CD4-positive, alpha-beta T cell treated with Interleukin-21 for 1 hour (primary cell): ENCODE measurements around the gene ZNF276.
"Not testable (repeated sequence)": the region's sequence is repeated elsewhere in the genome, so short reads cannot be mapped to it uniquely, and the experiment has no call there.

Source experiments
- DNase-seq: peaks from one replicate; pipeline ENCODE4 v3.0.0-alpha.2; 2020

Gene ZNF276

DNA sequence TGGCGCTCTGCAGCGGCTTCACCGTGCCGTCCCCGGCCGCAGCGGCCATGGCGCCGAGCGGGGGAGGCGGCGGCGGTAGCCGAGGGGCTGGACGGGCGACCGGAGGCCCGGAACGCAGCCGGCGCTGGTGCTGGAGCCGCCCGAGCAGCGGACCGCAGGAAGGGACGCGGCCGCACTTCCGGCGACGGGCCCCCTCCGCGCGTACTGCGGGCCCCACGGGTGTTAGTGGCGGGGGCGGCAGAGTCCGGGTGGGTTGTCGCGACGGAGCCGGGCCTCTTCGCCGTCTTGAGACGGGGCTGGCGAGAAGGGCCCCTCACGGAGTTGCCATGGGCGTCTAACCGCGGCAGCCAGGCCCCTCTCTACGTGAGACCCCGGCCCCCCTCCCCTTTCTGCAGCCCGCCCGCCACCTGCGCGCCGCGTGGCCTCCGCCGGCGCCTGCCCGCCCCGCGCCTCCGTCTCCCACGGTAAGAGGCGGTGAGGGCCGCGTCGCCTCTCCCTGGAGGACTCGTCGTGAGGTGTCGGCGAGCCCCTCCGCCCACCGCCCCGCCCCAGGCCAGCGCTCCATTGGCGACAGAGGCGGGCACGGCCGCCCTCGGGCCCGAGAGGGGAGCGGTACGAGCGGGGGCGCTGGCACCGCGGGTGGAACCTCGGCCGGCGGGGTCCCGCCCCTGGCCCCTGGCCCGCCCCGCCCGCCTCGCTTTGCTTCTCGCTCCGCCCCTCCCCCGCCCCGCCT is at the start of gene ZNF276, which contains the start of gene VPS9D1:
Gene ZNF276, plus strand, starts transcription at position 725 of the 733 bp plus-strand sequence. CDS start 104 bp downstream, outside the sequence.
Gene VPS9D1, minus strand, starts transcription at position 86 of the 733 bp plus-strand sequence. Its CDS starts 37 bp downstream, at position 49.
- peak; percentile 85 for DNase-seq

DNA sequence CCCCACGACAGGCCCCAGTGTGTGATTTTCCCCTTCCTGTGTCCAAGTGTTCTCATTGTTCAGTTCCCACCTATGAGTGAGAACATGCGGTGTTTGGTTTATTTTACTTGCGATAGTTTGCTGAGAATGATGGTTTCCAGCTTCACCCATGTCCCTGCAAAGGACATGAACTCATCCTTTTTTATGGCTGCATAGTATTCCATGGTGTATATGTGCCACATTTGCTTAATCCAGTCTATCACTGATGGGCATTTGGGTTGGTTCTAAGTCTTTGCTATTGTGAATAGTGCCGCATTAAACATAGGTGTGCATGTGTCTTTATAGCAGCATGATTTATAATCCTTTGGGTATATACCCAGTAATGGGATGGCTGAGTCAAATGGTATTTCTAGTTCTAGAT is 49.8 kb upstream of the ZNF276 start:
- DNase-seq = not testable (repeated sequence)

DNA sequence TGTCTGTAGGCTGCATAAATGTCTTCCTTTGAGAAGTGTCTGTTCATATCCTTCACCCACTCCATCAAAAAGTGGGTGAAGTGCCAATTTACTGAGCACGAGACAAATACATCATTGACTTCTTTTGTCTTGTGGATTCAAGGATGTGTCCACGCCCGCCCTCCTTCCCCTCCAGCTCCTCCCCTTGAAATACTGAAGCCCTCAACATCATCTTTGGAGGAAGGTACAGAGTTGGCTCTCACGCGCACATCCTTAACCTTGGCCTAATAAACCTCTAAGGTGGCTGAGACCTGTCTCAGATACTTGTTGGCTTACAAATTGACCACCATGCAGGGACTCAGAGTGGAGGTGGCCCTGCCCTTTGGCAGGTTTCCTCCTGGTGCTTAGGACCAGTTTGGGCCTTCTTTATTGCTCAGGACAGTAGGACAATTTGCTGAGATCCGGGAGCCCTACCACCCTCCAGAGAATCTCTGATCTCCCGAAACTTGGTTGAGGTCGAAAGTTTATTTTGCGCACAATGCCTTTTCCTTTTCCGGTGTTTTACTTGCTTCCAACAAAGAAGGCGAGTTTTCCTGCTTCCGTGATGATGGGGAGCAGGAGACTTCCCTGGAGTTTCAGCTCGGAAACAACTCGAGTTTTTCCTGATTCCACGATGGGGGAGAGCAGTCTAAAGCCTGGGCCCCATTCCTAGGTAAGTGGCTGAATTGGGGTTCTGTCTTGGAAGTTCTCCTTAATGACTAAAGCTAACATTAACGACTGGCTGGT is 49.0 kb upstream of the ZNF276 start:
- no peak for DNase-seq

DNA sequence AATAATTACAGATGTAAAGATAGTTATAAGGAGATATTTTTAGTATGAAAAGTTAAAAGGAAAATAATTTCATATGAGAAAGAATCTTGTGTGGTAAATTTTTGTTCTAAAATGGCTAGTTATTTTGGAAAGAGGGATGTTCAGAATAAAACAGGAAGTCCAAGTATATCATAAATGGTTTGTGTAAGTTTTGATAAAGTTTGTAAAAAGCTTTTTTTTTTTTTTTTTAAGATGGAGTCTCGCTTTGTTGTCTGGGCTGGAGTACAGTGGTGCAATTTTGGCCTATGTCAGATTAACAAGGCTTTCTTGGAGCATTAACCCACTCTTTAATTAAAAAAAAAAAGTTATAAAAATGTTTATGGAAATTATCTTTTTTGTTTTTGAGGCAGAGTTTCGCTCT is 43.1 kb upstream of the ZNF276 start:
- DNase-seq = no peak

- DNase-seq = no peak
These were observed 35.4 kb upstream of the ZNF276 start for GRCh38 chr16:89685916-89686315.

- DNase-seq = peak; percentile 89
These were observed 34.7 kb upstream of the ZNF276 start, which contains the start of gene CDK10 for GRCh38 chr16:89686520-89687091. Gene CDK10 (plus strand): TSS chr16:89686689. CDS start chr16:89686711, 22 bp downstream.

GRCh38 chr16:89687092-89687940 is 34.0 kb upstream of the ZNF276 start:
- DNase-seq = no peak

DNA sequence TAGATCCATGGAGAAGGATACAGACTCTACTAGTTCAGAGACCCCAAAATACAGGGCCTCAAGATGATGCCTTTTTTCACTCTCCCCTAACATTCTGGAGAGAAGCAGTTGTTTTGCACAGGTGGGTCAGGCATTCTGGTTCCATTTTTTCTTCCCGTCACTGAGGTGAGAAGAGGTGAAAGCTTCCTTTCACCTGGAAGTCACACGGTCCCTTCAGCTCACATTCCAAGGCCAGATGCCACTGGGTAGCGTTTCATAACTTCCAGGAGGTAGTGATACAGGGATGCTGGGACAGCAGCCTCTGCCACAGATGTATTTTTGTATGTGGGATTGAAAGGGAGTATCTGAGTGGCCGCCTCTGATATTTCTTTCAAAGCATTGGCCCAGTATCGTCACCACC is 32.9 kb upstream of the ZNF276 start:
- DNase-seq = no peak

DNA sequence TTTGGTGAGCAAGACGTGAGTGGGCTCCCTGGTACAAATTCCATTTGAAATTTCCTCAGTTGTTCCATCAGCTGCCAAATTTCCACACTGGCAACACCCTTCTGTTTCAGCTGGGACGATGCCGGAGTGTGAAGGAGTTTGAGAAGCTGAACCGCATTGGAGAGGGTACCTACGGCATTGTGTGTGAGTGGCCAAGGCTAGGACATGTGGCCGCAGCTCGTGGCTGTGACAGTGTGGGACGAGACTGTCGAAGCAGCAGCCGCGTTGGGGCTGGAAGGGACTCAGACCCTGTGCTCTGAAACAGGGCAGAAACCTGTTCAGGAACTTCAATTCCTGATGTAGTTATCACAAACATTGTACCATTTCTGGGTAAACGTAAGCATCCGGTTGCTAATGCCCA is 32.2 kb upstream of the ZNF276 start:
- DNase-seq = no peak

- not testable (repeated sequence) for DNase-seq
These were observed 31.7 kb upstream of the ZNF276 start for GRCh38 chr16:89689621-89690020.

DNA sequence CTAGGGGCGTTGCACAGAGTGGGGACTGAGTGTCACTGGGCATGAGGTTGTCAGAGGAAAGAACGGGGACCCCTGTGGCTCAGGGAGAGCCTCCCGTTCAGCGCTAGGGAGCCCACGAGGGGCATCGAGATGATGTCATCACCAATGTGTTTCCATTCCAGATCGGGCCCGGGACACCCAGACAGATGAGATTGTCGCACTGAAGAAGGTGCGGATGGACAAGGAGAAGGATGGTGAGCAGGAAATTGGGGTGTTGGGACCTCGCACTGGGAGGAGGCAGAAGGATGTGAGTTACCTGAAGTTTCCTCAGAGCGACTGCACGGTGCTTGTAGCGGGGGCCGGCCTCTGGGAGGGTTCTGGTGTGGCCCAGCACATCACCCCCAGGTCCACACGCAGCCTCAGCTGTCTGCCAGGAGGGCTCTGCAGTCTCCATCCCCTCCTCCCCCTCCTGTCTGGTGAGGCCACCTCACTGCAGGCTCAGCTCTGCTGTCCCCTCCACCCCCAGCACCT is 30.9 kb upstream of the ZNF276 start:
- DNase-seq = no peak

GRCh38 chr16:89691231-89691985 is 29.9 kb upstream of the ZNF276 start:
- no peak for DNase-seq

GRCh38 chr16:89691986-89692569 is 29.3 kb upstream of the ZNF276 start:
- DNase-seq = no peak

DNA sequence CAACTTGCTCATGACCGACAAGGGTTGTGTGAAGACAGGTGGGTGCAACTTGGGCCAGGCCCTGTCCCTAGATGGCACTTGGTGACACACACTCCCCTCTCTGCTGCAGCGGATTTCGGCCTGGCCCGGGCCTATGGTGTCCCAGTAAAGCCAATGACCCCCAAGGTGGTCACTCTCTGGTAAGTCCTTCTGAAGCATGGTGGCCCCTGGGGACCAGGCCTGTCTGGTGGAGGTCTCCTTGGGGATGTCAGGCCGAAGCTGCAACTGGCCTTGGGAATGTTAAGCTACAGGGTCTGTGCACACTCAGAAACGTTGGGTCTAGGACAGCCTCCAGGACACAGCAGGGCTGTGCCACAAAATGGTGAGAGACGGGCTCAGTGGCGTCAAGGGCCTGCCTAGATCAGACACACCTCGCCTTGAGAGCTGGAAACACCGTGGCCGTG is 28.0 kb upstream of the ZNF276 start:
- DNase-seq = no peak

- no peak for DNase-seq
These were observed 27.2 kb upstream of the ZNF276 start for GRCh38 chr16:89693931-89694783.

GRCh38 chr16:89694784-89695085 is 26.6 kb upstream of the ZNF276 start:
- not testable (repeated sequence) for DNase-seq

GRCh38 chr16:89695086-89695874 is 26.1 kb upstream of the ZNF276 start:
- no peak for DNase-seq

DNA sequence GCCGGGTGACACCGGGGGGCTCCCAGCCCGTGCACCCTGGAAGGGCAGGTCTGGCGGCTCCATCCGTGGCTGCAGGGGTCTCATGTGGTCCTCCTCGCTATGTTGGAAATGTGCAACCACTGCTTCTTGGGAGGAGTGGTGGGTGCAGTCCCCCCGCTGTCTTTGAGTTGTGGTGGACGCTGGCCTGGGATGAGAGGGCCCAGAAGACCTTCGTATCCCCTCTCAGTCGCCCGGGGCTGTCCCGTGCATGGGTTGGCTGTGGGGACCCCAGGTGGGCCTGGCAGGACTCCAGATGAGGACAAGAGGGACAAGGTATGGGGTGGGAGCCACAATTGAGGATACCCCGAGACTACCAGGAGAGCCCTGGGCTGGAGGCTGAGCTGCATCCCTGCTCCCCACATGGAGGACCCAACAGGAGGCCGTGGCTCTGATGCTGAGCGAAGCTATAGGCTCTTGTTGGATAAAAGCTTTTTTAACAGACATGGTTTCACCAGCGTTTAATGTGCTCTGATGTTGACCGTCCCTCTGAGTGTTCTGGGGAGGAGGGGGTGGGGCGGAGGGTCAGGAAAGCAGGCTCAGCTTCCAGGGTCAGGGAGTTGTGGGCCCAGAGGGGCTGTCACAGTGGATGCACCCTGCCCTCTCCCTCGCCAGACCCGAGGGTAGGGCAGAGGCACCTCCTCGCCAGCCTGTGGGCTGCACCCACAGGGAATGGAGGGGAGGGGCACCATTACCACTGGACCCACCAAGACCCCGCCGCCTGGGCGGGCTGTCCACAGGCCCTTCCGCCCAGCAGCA is 25.3 kb upstream of the ZNF276 start:
- DNase-seq = no peak

GRCh38 chr16:89696670-89697128 is 24.6 kb upstream of the ZNF276 start:
- peak; percentile 56 for DNase-seq
